Coronary artery (tissue), 2 donors: ENCODE data around the gene MRPL22.
A peak's percentile ranks its signal among the peaks of the same experiment; 100 is the strongest.
"Not testable (repeated sequence)": the region's sequence is repeated elsewhere in the genome, so short reads cannot be mapped to it uniquely, and the experiment has no call there.

ENCODE experiments used
- DNase-seq: peaks from one replicate; pipeline ENCODE4 v3.0.0-alpha.2; 2017; ENCODE audit warnings: low spot score
- H3K27ac ChIP-seq, 2 donors: fragments of 200-600 bp; sonication (generic); one replicate each; pipeline ENCODE4 v1.5.1; 2016 to 2019
- H3K4me3 ChIP-seq: fragments of 200-600 bp; sonication (generic); 2 replicates; pipeline ENCODE4 v1.5.1; 2016; ENCODE audit warnings: mild to moderate bottlenecking, moderate library complexity
- CTCF ChIP-seq: fragments of 200-600 bp; sonication (generic); IDR thresholded peaks from one replicate; pipeline ENCODE4 v1.5.1; 2019; ENCODE audit warnings: antibody characterized with exemption

The MRPL22 gene

GRCh38 chr5:154923441-154924430 lies 17.1 kb upstream of the MRPL22 start:
- DNase-seq: no peak
- H3K4me3 ChIP-seq: no peak overlapping the region
- H3K27ac ChIP-seq: no peak overlapping the region
- TF ChIP-seq CTCF: no peak

GRCh38 chr5:154933537-154933936 lies 7.3 kb upstream of the MRPL22 start:
- no peak for TF ChIP-seq CTCF
- H3K27ac ChIP-seq: no peak overlapping the region
- DNase-seq: no peak
- H3K4me3 ChIP-seq: no peak overlapping the region

- no peak for TF ChIP-seq CTCF
- no peak for DNase-seq
Measured at GRCh38 chr5:154934881-154935280, 6.0 kb upstream of the MRPL22 start.

GRCh38 chr5:154937186-154937717 lies 3.6 kb upstream of the MRPL22 start:
- TF ChIP-seq CTCF: no peak
- H3K4me3 ChIP-seq: peak overlapping the region; percentile 93
- H3K27ac ChIP-seq: peak overlapping the region in 1 of 2 donors; percentile 86
- DNase-seq: no peak

More at GRCh38 chr5:154934881-154935280, 6.0 kb upstream of the MRPL22 start:
- Histone ChIP-seq H3K4me3 (no peak overlapping the region), H3K27ac (no peak overlapping the region)

GRCh38 chr5:154937718-154938466 lies 3.0 kb upstream of the MRPL22 start, which contains the start of gene GEMIN5:
TSS of gene GEMIN5 (minus strand) at chr5:154938211. CDS start at chr5:154938133, 78 bp downstream.
- Histone ChIP-seq H3K4me3 (peak within 1 kb of the TSS; percentile 93), H3K27ac (peak within 1 kb of the TSS; percentile 55 to 86)
- no peak for TF ChIP-seq CTCF
- peak; percentile 87 for DNase-seq

- DNase-seq, H3K27ac ChIP-seq, H3K4me3 ChIP-seq: not testable (repeated sequence)
Measured at GRCh38 chr5:154939387-154939786, 1.5 kb upstream of the MRPL22 start.

GRCh38 chr5:154940375-154940771 lies 500 bp upstream of the MRPL22 start:
- TF ChIP-seq CTCF: no peak
- Histone ChIP-seq H3K27ac (peak overlapping the region; percentile 59 to 86), H3K4me3 (peak overlapping the region; percentile 83)
- DNase-seq: no peak
